SU-DHL-6 (cell line): ENCODE results near the gene LDAF1.

Experiments used
- H2AFZ ChIP-seq: fragments of 200-600 bp; sonication (generic); 2 replicates; pipeline ENCODE4 v1.6.1; 2014; ENCODE audit warnings: low read depth, mild to moderate bottlenecking, moderate library complexity, mixed read lengths, antibody characterized with exemption, low read length; ENCODE audit not compliant: severe bottlenecking
- H3F3A ChIP-seq: fragments of 200-600 bp; shearing (Covaris generic); 2 replicates; pipeline ENCODE4 v1.6.0; 2016; ENCODE audit warnings: antibody characterized with exemption, mild to moderate bottlenecking; ENCODE audit not compliant: insufficient read depth
- H3K27ac ChIP-seq: fragments of 200-600 bp; sonication (generic); 2 replicates; pipeline ENCODE4 v1.5.1; 2016; ENCODE audit warnings: low read depth, mild to moderate bottlenecking, low read length, moderate library complexity, mixed read lengths
- H3K27me3 ChIP-seq: fragments of 200-600 bp; sonication (generic), shearing (Covaris generic); 2 replicates; pipeline ENCODE4 v1.6.0; 2014; ENCODE audit warnings: mild to moderate bottlenecking, low read length
- H3K36me3 ChIP-seq: fragments of 200-600 bp; sonication (generic); 2 replicates; pipeline ENCODE4 v1.6.1; 2014; ENCODE audit warnings: mild to moderate bottlenecking, low read length, mixed read lengths
- H3K4me2 ChIP-seq: fragments of 300-600, 200-600 bp; shearing (Covaris generic), sonication (generic); 2 replicates; pipeline ENCODE4 v1.6.0; 2014; ENCODE audit warnings: low read length, low read depth, mild to moderate bottlenecking; ENCODE audit not compliant: poor library complexity, severe bottlenecking
- H3K4me3 ChIP-seq: fragments of 200-600 bp; sonication (generic); 2 replicates; pipeline ENCODE4 v1.5.1; 2014; ENCODE audit warnings: antibody characterized with exemption, low read length, mild to moderate bottlenecking, mixed read lengths; ENCODE audit not compliant: insufficient read depth, poor library complexity, severe bottlenecking
- H3K79me2 ChIP-seq: fragments of 200-600 bp; sonication (generic); 2 replicates; pipeline ENCODE4 v1.6.1; 2014; ENCODE audit warnings: mild to moderate bottlenecking, low read length, moderate library complexity; ENCODE audit not compliant: insufficient read depth
- H3K9ac ChIP-seq: fragments of 200-600 bp; sonication (generic); 2 replicates; pipeline ENCODE4 v1.7.0; 2014; ENCODE audit warnings: mild to moderate bottlenecking, low read length
- H3K9me2 ChIP-seq: fragments of 200-600 bp; sonication (generic); replicated peaks from 2 replicates; pipeline ENCODE4 v1.6.1; 2014; ENCODE audit warnings: low read length; ENCODE audit not compliant: insufficient read depth
- H3K9me3 ChIP-seq: fragments of 200-600 bp; sonication (generic); 2 replicates; pipeline ENCODE4 v1.6.1; 2014; ENCODE audit warnings: low read length, mixed read lengths; ENCODE audit not compliant: insufficient read depth
- H4K20me1 ChIP-seq: fragments of 200-600 bp; sonication (generic); 2 replicates; pipeline ENCODE4 v1.6.1; 2014; ENCODE audit warnings: low read depth, mild to moderate bottlenecking, antibody characterized with exemption, low read length, moderate library complexity, mixed read lengths
- EZH2phosphoT487 ChIP-seq: fragments of 200-600 bp; sonication (generic), shearing (Covaris generic); conservative IDR thresholded peaks from 2 replicates; pipeline ENCODE4 v1.6.1; 2018; ENCODE audit warnings: mild to moderate bottlenecking, antibody characterized with exemption, low read length, moderate library complexity, mixed read lengths
- TF ChIP-seq, protein P1 (sequence below): fragments of 200-600 bp; sonication (generic); IDR thresholded peaks from one replicate; pipeline ENCODE4 v1.5.1; 2017; ENCODE audit warnings: antibody characterized with exemption, mild to moderate bottlenecking, low read length, moderate library complexity; ENCODE audit not compliant: insufficient read depth, poor library complexity, severe bottlenecking

The LDAF1 gene

GRCh38 chr16:21156767-21157467 lies 1.6 kb upstream of the LDAF1 start:
- no peaks in the 10 kb centered on the region for H4K20me1 ChIP-seq
- no peaks in the 10 kb centered on the region for H3K9me3 ChIP-seq
- 0 out of 2 replicates have a peak, but pooled peaks cover 3% of the 10 kb centered on the region for H3K36me3 ChIP-seq
- H3K27me3 ChIP-seq = no peaks in the 10 kb centered on the region
- H3K9ac ChIP-seq = no peak overlapping the region
- H3K27ac ChIP-seq = no peak overlapping the region
- H3K9me2 ChIP-seq = no peaks in the 10 kb centered on the region
- H2AFZ ChIP-seq = no peak overlapping the region
- no peaks in the 10 kb centered on the region; the same call in 1 of the 2 replicates for H3F3A ChIP-seq
- H3K4me3 ChIP-seq = no peak overlapping the region
- no peak overlapping the region for H3K4me2 ChIP-seq
- peaks cover 11% of the 10 kb centered on the region; the same call in 1 of the 2 replicates for H3K79me2 ChIP-seq
- no peak for TF ChIP-seq EZH2phosphoT487
- TF ChIP-seq, protein P1, sequence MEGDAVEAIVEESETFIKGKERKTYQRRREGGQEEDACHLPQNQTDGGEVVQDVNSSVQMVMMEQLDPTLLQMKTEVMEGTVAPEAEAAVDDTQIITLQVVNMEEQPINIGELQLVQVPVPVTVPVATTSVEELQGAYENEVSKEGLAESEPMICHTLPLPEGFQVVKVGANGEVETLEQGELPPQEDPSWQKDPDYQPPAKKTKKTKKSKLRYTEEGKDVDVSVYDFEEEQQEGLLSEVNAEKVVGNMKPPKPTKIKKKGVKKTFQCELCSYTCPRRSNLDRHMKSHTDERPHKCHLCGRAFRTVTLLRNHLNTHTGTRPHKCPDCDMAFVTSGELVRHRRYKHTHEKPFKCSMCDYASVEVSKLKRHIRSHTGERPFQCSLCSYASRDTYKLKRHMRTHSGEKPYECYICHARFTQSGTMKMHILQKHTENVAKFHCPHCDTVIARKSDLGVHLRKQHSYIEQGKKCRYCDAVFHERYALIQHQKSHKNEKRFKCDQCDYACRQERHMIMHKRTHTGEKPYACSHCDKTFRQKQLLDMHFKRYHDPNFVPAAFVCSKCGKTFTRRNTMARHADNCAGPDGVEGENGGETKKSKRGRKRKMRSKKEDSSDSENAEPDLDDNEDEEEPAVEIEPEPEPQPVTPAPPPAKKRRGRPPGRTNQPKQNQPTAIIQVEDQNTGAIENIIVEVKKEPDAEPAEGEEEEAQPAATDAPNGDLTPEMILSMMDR = peak; percentile 57

GRCh38 chr16:21157632-21158031 lies 842 bp upstream of the LDAF1 start:
- no peaks in the 10 kb centered on the region for H3K9me2 ChIP-seq
- 0 out of 2 replicates have a peak, but pooled peaks cover 3% of the 10 kb centered on the region for H3K36me3 ChIP-seq
- peak overlapping the region; percentile 90 for H3K4me2 ChIP-seq
- H3F3A ChIP-seq = no peaks in the 10 kb centered on the region; the same call in 1 of the 2 replicates
- no peaks in the 10 kb centered on the region for H3K27me3 ChIP-seq
- no peak overlapping the region for H3K27ac ChIP-seq
- H3K4me3 ChIP-seq = no peak overlapping the region
- peaks cover 11% of the 10 kb centered on the region; the same call in 1 of the 2 replicates for H3K79me2 ChIP-seq
- peak overlapping the region; percentile 68; the same call in 1 of the 2 replicates for H3K9ac ChIP-seq
- no peaks in the 10 kb centered on the region for H4K20me1 ChIP-seq
- H3K9me3 ChIP-seq = no peaks in the 10 kb centered on the region
- peak overlapping the region; percentile 88 for H2AFZ ChIP-seq
- TF ChIP-seq EZH2phosphoT487 = no peak
- TF ChIP-seq, protein P1 = no peak

GRCh38 chr16:21159281-21159951 lies 942 bp downstream of the LDAF1 start:
- no peak for TF ChIP-seq EZH2phosphoT487
- TF ChIP-seq, protein P1 = no peak
- Histone ChIP-seq H3K36me3 (0 out of 2 replicates have a peak, but pooled peaks cover 3% of the 10 kb centered on the region), H3K4me2 (peak overlapping the region; percentile 90), H3K9me3 (no peaks in the 10 kb centered on the region), H3K27me3 (no peaks in the 10 kb centered on the region), H3K9ac (peak overlapping the region; percentile 68), H3K27ac (peak overlapping the region; percentile 44; the same call in 1 of the 2 replicates), H4K20me1 (no peaks in the 10 kb centered on the region), H3K79me2 (peaks cover 11% of the 10 kb centered on the region; the same call in 1 of the 2 replicates), H3F3A (no peaks in the 10 kb centered on the region; the same call in 1 of the 2 replicates), H2AFZ (peak overlapping the region; percentile 88), H3K9me2 (no peaks in the 10 kb centered on the region), H3K4me3 (peak overlapping the region; percentile 81)
